H1 (cell line): ENCODE results near the gene F2. TPM values are rescaled to one million over a fixed set of nuclear protein-coding genes. Genes with fewer than 3 reads are reported as not detected.

Source experiments
- CTCF ChIA-PET: fragments of 300-600 bp; sonication (Branson Sonifier 250); formaldehyde crosslinking; loops from one replicate; lab custom pipeline; 2021; ENCODE audit not compliant: partially characterized antibody; lab: Charles Lee
- POLR2A ChIA-PET: fragments of 300-600 bp; sonication (Branson Sonifier 250); formaldehyde crosslinking; loops from one replicate; lab custom pipeline; 2021; ENCODE audit warnings: inconsistent platforms; ENCODE audit not compliant: partially characterized antibody; lab: Charles Lee
- DNase-seq, 2 experiments: peaks; one replicate each; pipeline versions ENCODE4 v3.0.0 to v3.0.0-alpha.2; 2010 to 2022; ENCODE audit warnings: low spot score in 2 of 2, low read depth in 1 of 2, mixed read lengths in 1 of 2
- FAIRE-seq: peaks from 2 replicates; lab custom pipeline; 2011; peaks lifted over from hg19 to GRCh38; lab: Jason Lieb, UNC
- H2AFZ ChIP-seq: 2 replicates; pipeline ENCODE4 v1.8.1; 2012; ENCODE audit warnings: low read length, inconsistent platforms
- H2AK5ac ChIP-seq: 2 replicates; pipeline ENCODE4 v1.6.1; 2013; ENCODE audit warnings: low read depth, low read length
- H2BK120ac ChIP-seq: replicated peaks from 2 replicates; pipeline ENCODE3; 2013; ENCODE audit warnings: low read depth, low read length, inconsistent platforms
- H2BK12ac ChIP-seq: 2 replicates; pipeline ENCODE4 v1.6.1; 2013; ENCODE audit warnings: low read depth, low read length
- H2BK15ac ChIP-seq: 2 replicates; pipeline ENCODE4 v1.6.1; 2013; ENCODE audit warnings: low read length
- H2BK20ac ChIP-seq: 2 replicates; pipeline ENCODE4 v1.6.1; 2013; ENCODE audit warnings: low read length
- H2BK5ac ChIP-seq: 2 replicates; pipeline ENCODE4 v1.6.1; 2013; ENCODE audit warnings: low read depth, low read length
- H3K14ac ChIP-seq: 2 replicates; pipeline ENCODE4 v1.6.1; 2013; ENCODE audit warnings: inconsistent platforms; ENCODE audit not compliant: insufficient read length
- H3K18ac ChIP-seq: 2 replicates; pipeline ENCODE4 v1.6.1; 2013; ENCODE audit warnings: low read length; ENCODE audit errors: extremely low read depth
- H3K23ac ChIP-seq: 2 replicates; pipeline ENCODE4 v1.6.1; 2013; ENCODE audit warnings: inconsistent platforms; ENCODE audit not compliant: insufficient read length
- H3K23me2 ChIP-seq: 2 replicates; pipeline ENCODE4 v1.6.1; 2013; ENCODE audit warnings: low read depth, low read length
- H3K27ac ChIP-seq: 2 replicates; pipeline ENCODE4 v1.6.1; 2011; ENCODE audit warnings: low read depth, low read length, inconsistent platforms
- H3K27me3 ChIP-seq, 4 experiments: replicated peaks in 1 of 4; 1 replicate in 1 of 4; 2 replicates in 3 of 4; pipeline versions ENCODE4 v1.6.1 to v1.8.1; 2011 to 2013; ENCODE audit warnings: low read length in 3 of 4, mild to moderate bottlenecking in 3 of 4, inconsistent platforms in 2 of 4, mixed read lengths in 2 of 4, moderate library complexity in 1 of 4; ENCODE audit not compliant: control insufficient read depth in 3 of 4, insufficient read depth in 3 of 4; ENCODE audit errors: extremely low read depth in 1 of 4
- H3K36me3 ChIP-seq, 4 experiments: 2 replicates each; pipeline versions ENCODE4 v1.6.1 to v1.8.1; 2011 to 2013; ENCODE audit warnings: mild to moderate bottlenecking in 4 of 4, low read length in 3 of 4, moderate library complexity in 2 of 4, control low read depth in 1 of 4, inconsistent platforms in 1 of 4; ENCODE audit not compliant: insufficient read depth in 4 of 4, control insufficient read depth in 2 of 4
- H3K4ac ChIP-seq: replicated peaks from 2 replicates; pipeline ENCODE3; 2013; ENCODE audit warnings: low read length, low read depth, mixed read lengths, inconsistent platforms; ENCODE audit not compliant: insufficient read length
- H3K4me1 ChIP-seq, 4 experiments: replicated peaks in 1 of 4; 1 replicate in 1 of 4; 2 replicates in 3 of 4; pipeline versions ENCODE4 v1.6.1 to v1.8.1; 2011 to 2013; ENCODE audit warnings: low read length in 3 of 4, inconsistent platforms in 2 of 4, mixed read lengths in 1 of 4; ENCODE audit not compliant: insufficient read depth in 4 of 4, control insufficient read depth in 3 of 4
- H3K4me2 ChIP-seq, 2 experiments: 2 replicates each; pipeline versions ENCODE4 v1.6.1 to v1.8.1; 2011 to 2013; ENCODE audit warnings: low read depth in 2 of 2, low read length in 2 of 2, control low read depth in 1 of 2, inconsistent platforms in 1 of 2, mild to moderate bottlenecking in 1 of 2; ENCODE audit not compliant: insufficient read depth in 1 of 2
- H3K4me3 ChIP-seq, 4 experiments: fragments of 200-600, 300-600 bp in 1 of 4; sonication (generic), shearing (Covaris generic), sonication (Bioruptor Twin) in 1 of 4; 2 replicates each; pipeline versions ENCODE4 v1.5.1 to v1.8.1; 2011 to 2016; ENCODE audit warnings: low read length in 4 of 4, low read depth in 3 of 4, control low read depth in 2 of 4, inconsistent platforms in 2 of 4, mild to moderate bottlenecking in 2 of 4, mixed read lengths in 1 of 4, moderate library complexity in 1 of 4; ENCODE audit not compliant: insufficient read depth in 2 of 4; ENCODE audit errors: extremely low read depth in 1 of 4
- H3K56ac ChIP-seq: replicated peaks from 2 replicates; pipeline ENCODE3; 2013; ENCODE audit warnings: low read depth, mild to moderate bottlenecking, mixed read lengths, low read length, inconsistent platforms; ENCODE audit not compliant: insufficient read length
- H3K79me1 ChIP-seq: 2 replicates; pipeline ENCODE4 v1.6.1; 2013; ENCODE audit warnings: low read depth, low read length, control low read depth
- H3K79me2 ChIP-seq, 2 experiments: 2 replicates each; pipeline versions ENCODE4 v1.6.1 to v1.8.1; 2012 to 2013; ENCODE audit warnings: low read length in 2 of 2, mild to moderate bottlenecking in 2 of 2, inconsistent platforms in 1 of 2; ENCODE audit not compliant: insufficient read depth in 2 of 2, control insufficient read depth in 1 of 2
- H3K9ac ChIP-seq, 4 experiments: replicated peaks in 1 of 4; 1 replicate in 1 of 4; 2 replicates in 3 of 4; pipeline versions ENCODE4 v1.6.1 to v1.8.1; 2011 to 2013; ENCODE audit warnings: low read depth in 3 of 4, low read length in 3 of 4, control low read depth in 2 of 4, mild to moderate bottlenecking in 2 of 4, moderate library complexity in 2 of 4, inconsistent platforms in 1 of 4; ENCODE audit errors: extremely low read depth in 1 of 4
- H3K9me3 ChIP-seq, 2 experiments: 2 replicates each; pipeline versions ENCODE4 v1.6.1 to v1.8.1; 2012 to 2013; ENCODE audit warnings: mild to moderate bottlenecking in 2 of 2, moderate library complexity in 2 of 2, control low read depth in 1 of 2, inconsistent platforms in 1 of 2, low read depth in 1 of 2, low read length in 1 of 2, mixed read lengths in 1 of 2; ENCODE audit not compliant: insufficient read depth in 2 of 2
- H4K20me1 ChIP-seq, 2 experiments: replicated peaks in 1 of 2; 2 replicates each; pipeline versions ENCODE3 to v1.8.1; 2011 to 2013; ENCODE audit warnings: inconsistent platforms in 2 of 2, low read length in 2 of 2, mild to moderate bottlenecking in 1 of 2; ENCODE audit not compliant: insufficient read depth in 2 of 2, control insufficient read depth in 1 of 2
- H4K5ac ChIP-seq: 2 replicates; pipeline ENCODE4 v1.6.1; 2013; ENCODE audit warnings: low read length, low read depth, mixed read lengths, inconsistent platforms; ENCODE audit not compliant: insufficient read length
- H4K8ac ChIP-seq: 2 replicates; pipeline ENCODE4 v1.8.0; 2013; ENCODE audit warnings: mild to moderate bottlenecking, moderate library complexity, low read length, inconsistent platforms; ENCODE audit not compliant: insufficient read depth; ENCODE audit errors: extremely low read depth
- H4K91ac ChIP-seq: replicated peaks from 2 replicates; pipeline ENCODE3; 2013; ENCODE audit warnings: low read length, mixed read lengths, inconsistent platforms; ENCODE audit not compliant: insufficient read length
- SP2 ChIP-seq: IDR thresholded peaks from 2 replicates; pipeline ENCODE4 v1.6.1; 2012; ENCODE audit warnings: mild to moderate bottlenecking, low read length, inconsistent platforms
- WGBS, 2 experiments: shearing (Covaris generic) in 1 of 2; methylation state at CpG; one replicate each; pipeline versions ENCODE4 v1.1.6 to v1.1.7; 2013 to 2015; ENCODE audit warnings: low lambda C conversion rate in 2 of 2, mixed read lengths in 2 of 2, inconsistent platforms in 1 of 2, low coverage in 1 of 2, missing lambda C conversion rate in 1 of 2; ENCODE audit not compliant: insufficient replicate concordance in 2 of 2, insufficient coverage in 1 of 2, insufficient read length in 1 of 2; ENCODE audit errors: extremely low coverage in 1 of 2, missing lambda C conversion rate in 1 of 2; 5-methylcytosine and 5-hydroxymethylcytosine counted together
- polyA plus RNA-seq, 7 experiments: library from polyadenylated mRNA; depleted of rRNA in 3 of 7; stranded (reverse) in 5 of 7; unstranded in 2 of 7; fragments of >200 nt in 5 of 7; fragments of 200-250 nt in 2 of 7; gene quantifications; 1 replicate in 5 of 7; 2 replicates in 1 of 7; 4 replicates in 1 of 7; pipeline versions ENCODE4 v1.2.1 to v1.2.3, GENCODE V29; 2011 to 2013; ENCODE audit warnings: missing spikeins in 2 of 7, mixed read lengths in 2 of 7
- total RNA-seq: library from RNA; stranded (reverse); fragmentation: NEBNext Ultra II Directional; extraction: Animal tissue kit (Norgen Biotek cat#: 25700); gene quantifications from 2 replicates; pipeline ENCODE4 v1.2.1, GENCODE V29; 2021

Gene F2
- total and polyA plus RNA-seq, 2 of the 8 experiments (the other 6 are each of a cell fraction or from before 2014, with no cell fraction given): 0.11 TPM; not detected in 1

GRCh38 chr11:46769636-46770221 is 50.7 kb downstream of the F2 start:
- Histone ChIP-seq H2BK5ac (no peak overlapping the region), H3K27ac (no peak overlapping the region)
- POLR2A ChIA-PET: interaction anchor here (1.2 to 2.2 kb wide), 2 partner anchors 13 to 95 kb away, joined by 3 to 4 read pairs; no protein-coding TSS in a partner anchor

More at GRCh38 chr11:46769636-46770221, 50.7 kb downstream of the F2 start:
- Histone ChIP-seq H4K8ac (no peak overlapping the region), H4K91ac (no peak overlapping the region), H3K27me3 (no peaks in the 10 kb centered on the region), H3K9me3 (no peaks in the 10 kb centered on the region), H2AFZ (no peak overlapping the region), H2BK20ac (no peak overlapping the region), H2BK15ac (no peak overlapping the region), H3K23ac (no peak overlapping the region), H3K4ac (no peak overlapping the region), H3K79me1 (no peaks in the 10 kb centered on the region), H2BK120ac (no peak overlapping the region), H4K20me1 (no peaks in the 10 kb centered on the region), H3K4me3 (no peak overlapping the region), H3K14ac (no peak overlapping the region), H3K4me1 (no peaks in the 10 kb centered on the region), H3K4me2 (no peak overlapping the region), H2AK5ac (no peak overlapping the region), H3K56ac (no peak overlapping the region), H3K23me2 (no peaks in the 10 kb centered on the region), H2BK12ac (no peak overlapping the region), H4K5ac (no peak overlapping the region), H3K36me3 (peaks cover 9 to 70% (median 31%) of the 10 kb centered on the region in 4 experiments), H3K9ac (no peak overlapping the region), H3K18ac (no peak overlapping the region), H3K79me2 (no peaks in the 10 kb centered on the region)
- CTCF ChIA-PET: interaction anchor here (1.2 to 1.4 kb wide), 2 partner anchors 11 to 18 kb away, joined by 3 read pairs; no protein-coding TSS in a partner anchor
- no peak for FAIRE-seq
- no peak for TF ChIP-seq SP2
- 92% methylated on average over 4 of the region's 4 CpGs; no CpG with 5 or more reads in 1 of the 2 experiments for WGBS, 2 experiments
- no peak for DNase-seq
